ENCODE measurements around the gene LRRIQ3. TPM values are rescaled to one million over a fixed set of nuclear protein-coding genes. Genes with fewer than 3 reads are reported as not detected.

Gene LRRIQ3
- total and polyA plus RNA-seq, 4 donors, result 0.65 to 2.0 (median 1.2) TPM

DNA sequence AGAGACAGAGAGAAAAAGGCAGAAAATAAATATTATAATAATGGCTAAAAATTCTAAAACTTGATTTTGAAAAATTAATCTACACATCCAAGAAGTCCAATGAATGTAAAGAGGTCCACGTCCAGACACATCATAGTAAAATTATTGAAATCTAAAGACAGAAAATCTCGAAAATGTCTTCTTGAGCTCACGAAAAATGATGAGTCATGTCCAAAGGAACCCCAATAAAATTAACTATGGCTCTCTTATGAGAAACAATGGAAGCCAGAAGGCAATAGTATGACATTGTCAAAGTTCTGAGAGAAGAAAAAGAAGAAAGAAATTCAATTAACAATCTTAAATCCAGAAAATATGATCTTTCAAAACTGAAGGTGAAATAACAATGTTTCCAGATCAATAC lies 84.6 kb downstream of the LRRIQ3 start:
- H3K9ac ChIP-seq (ENCODE audit: insufficient read depth in 1 of 2, low read length in 2 of 2), result no peak overlapping the region
- no peaks in the 10 kb centered on the region for H3K27me3 ChIP-seq (ENCODE audit: control insufficient read depth in 3 of 3, insufficient read depth in 3 of 3, low read length in 2 of 3)
- no peak overlapping the region for H3K4me3 ChIP-seq
- H3K27ac ChIP-seq (ENCODE audit: low read depth in 1 of 2, low read length in 1 of 2), result no peak overlapping the region
- no peaks in the 10 kb centered on the region for H3K4me1 ChIP-seq (ENCODE audit: control insufficient read depth in 5 of 5, insufficient read depth in 5 of 5, low read length in 5 of 5)
- DNase-seq (no peak), ATAC-seq (ENCODE audit: insufficient read depth, low FRiP score) (no peak)
- H3K9me3 ChIP-seq (ENCODE audit: control insufficient read depth in 4 of 4, insufficient read depth in 3 of 4, low read length in 3 of 4), result no peaks in the 10 kb centered on the region
- WGBS, 2 donors, result 81 to 83% methylated on average over 3 of the region's 3 CpGs
- TF ChIP-seq, protein P1, sequence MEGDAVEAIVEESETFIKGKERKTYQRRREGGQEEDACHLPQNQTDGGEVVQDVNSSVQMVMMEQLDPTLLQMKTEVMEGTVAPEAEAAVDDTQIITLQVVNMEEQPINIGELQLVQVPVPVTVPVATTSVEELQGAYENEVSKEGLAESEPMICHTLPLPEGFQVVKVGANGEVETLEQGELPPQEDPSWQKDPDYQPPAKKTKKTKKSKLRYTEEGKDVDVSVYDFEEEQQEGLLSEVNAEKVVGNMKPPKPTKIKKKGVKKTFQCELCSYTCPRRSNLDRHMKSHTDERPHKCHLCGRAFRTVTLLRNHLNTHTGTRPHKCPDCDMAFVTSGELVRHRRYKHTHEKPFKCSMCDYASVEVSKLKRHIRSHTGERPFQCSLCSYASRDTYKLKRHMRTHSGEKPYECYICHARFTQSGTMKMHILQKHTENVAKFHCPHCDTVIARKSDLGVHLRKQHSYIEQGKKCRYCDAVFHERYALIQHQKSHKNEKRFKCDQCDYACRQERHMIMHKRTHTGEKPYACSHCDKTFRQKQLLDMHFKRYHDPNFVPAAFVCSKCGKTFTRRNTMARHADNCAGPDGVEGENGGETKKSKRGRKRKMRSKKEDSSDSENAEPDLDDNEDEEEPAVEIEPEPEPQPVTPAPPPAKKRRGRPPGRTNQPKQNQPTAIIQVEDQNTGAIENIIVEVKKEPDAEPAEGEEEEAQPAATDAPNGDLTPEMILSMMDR (IDR thresholded peaks at IDR 0.05; ENCODE audit: control extremely low read depth, extremely low read depth), result no peak
- H3K36me3 ChIP-seq (ENCODE audit: control insufficient read depth in 4 of 4, insufficient read depth in 4 of 4, low read length in 4 of 4), result no peaks in the 10 kb centered on the region

DNA sequence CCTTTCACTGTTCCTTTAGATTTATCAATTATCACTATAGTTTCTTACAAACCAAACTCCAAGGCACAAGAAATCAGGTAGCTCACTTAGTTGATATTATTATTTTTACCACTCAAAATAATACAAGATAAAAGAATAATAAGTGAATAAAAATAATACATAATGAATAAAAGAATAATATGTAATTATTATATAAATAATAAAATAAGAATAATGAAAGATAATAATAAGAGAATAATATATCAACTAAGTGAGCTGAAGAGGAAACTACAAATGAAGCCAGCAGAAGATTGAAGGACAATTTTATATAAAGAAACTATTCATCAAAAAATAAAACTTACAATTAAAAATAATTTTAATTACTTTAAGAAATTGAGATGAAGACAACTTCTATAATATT lies 90.6 kb downstream of the LRRIQ3 start:
- ATAC-seq (ENCODE audit: insufficient read depth, low FRiP score) (no peak), DNase-seq (no peak)
- H3K9ac ChIP-seq (ENCODE audit: insufficient read depth in 1 of 2, low read length in 2 of 2), result no peak overlapping the region
- no peaks in the 10 kb centered on the region for H3K27me3 ChIP-seq (ENCODE audit: control insufficient read depth in 3 of 3, insufficient read depth in 3 of 3, low read length in 2 of 3)
- TF ChIP-seq, protein P1 (IDR thresholded peaks at IDR 0.05; ENCODE audit: control extremely low read depth, extremely low read depth), result no peak
- no peak overlapping the region for H3K4me3 ChIP-seq
- no peak overlapping the region for H3K27ac ChIP-seq (ENCODE audit: low read depth in 1 of 2, low read length in 1 of 2)
- H3K4me1 ChIP-seq (ENCODE audit: control insufficient read depth in 5 of 5, insufficient read depth in 5 of 5, low read length in 5 of 5), result no peaks in the 10 kb centered on the region
- no peaks in the 10 kb centered on the region for H3K9me3 ChIP-seq (ENCODE audit: control insufficient read depth in 4 of 4, insufficient read depth in 3 of 4, low read length in 3 of 4)
- no peaks in the 10 kb centered on the region for H3K36me3 ChIP-seq (ENCODE audit: control insufficient read depth in 4 of 4, insufficient read depth in 4 of 4, low read length in 4 of 4)

GRCh38 chr1:74091371-74091770 lies 106.6 kb downstream of the LRRIQ3 start:
- no peak overlapping the region for H3K4me3 ChIP-seq
- no peak overlapping the region for H3K27ac ChIP-seq (ENCODE audit: low read depth in 1 of 2, low read length in 1 of 2)
- no peaks in the 10 kb centered on the region for H3K27me3 ChIP-seq (ENCODE audit: control insufficient read depth in 3 of 3, insufficient read depth in 3 of 3, low read length in 2 of 3)
- TF ChIP-seq, protein P1 (IDR thresholded peaks at IDR 0.05; ENCODE audit: control extremely low read depth, extremely low read depth), result no peak
- ATAC-seq (ENCODE audit: insufficient read depth, low FRiP score) (no peak), DNase-seq (no peak)
- H3K9me3 ChIP-seq (ENCODE audit: control insufficient read depth in 4 of 4, insufficient read depth in 3 of 4, low read length in 3 of 4), result peaks cover 0 to 4% (median 2%) of the 10 kb centered on the region in 4 donors
- H3K4me1 ChIP-seq (ENCODE audit: control insufficient read depth in 5 of 5, insufficient read depth in 5 of 5, low read length in 5 of 5), result no peaks in the 10 kb centered on the region
- H3K36me3 ChIP-seq (ENCODE audit: control insufficient read depth in 4 of 4, insufficient read depth in 4 of 4, low read length in 4 of 4), result no peaks in the 10 kb centered on the region
- 80 to 93% methylated on average over 1 of the region's 1 CpG for WGBS, 2 donors
- H3K9ac ChIP-seq (ENCODE audit: insufficient read depth in 1 of 2, low read length in 2 of 2), result no peak overlapping the region

DNA sequence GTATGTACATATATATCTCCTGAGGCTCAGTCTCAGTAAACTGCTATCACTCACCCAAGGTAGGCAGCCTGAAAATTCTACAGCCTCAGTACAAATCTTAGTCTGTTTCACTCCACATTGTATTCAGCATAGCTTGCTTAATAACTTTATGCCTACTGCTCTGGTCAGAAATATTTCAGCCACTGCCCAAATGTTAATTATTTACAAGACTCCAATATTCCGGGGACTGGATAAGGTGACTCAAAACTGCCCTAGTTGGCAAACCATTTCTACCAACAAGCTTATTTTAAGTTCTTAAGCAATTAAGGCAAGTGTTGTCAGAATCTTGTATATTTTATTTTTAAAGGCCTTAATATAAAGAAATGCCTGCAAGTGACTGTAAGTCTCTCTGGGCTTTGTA lies 114.8 kb downstream of the LRRIQ3 start:
- ATAC-seq (ENCODE audit: insufficient read depth, low FRiP score), result no peak
- no peaks in the 10 kb centered on the region for H3K4me1 ChIP-seq (ENCODE audit: control insufficient read depth in 5 of 5, insufficient read depth in 5 of 5, low read length in 5 of 5)
- no peak overlapping the region for H3K9ac ChIP-seq (ENCODE audit: insufficient read depth in 1 of 2, low read length in 2 of 2)
- H3K27me3 ChIP-seq (ENCODE audit: control insufficient read depth in 3 of 3, insufficient read depth in 3 of 3, low read length in 2 of 3), result no peaks in the 10 kb centered on the region
- no peak for DNase-seq
- 61 to 79% methylated on average over 1 of the region's 1 CpG for WGBS, 2 donors
- no peaks in the 10 kb centered on the region for H3K36me3 ChIP-seq (ENCODE audit: control insufficient read depth in 4 of 4, insufficient read depth in 4 of 4, low read length in 4 of 4)
- no peak overlapping the region for H3K4me3 ChIP-seq
- TF ChIP-seq, protein P1 (IDR thresholded peaks at IDR 0.05; ENCODE audit: control extremely low read depth, extremely low read depth), result no peak
- no peaks in the 10 kb centered on the region for H3K9me3 ChIP-seq (ENCODE audit: control insufficient read depth in 4 of 4, insufficient read depth in 3 of 4, low read length in 3 of 4)
- no peak overlapping the region for H3K27ac ChIP-seq (ENCODE audit: low read depth in 1 of 2, low read length in 1 of 2)
